ENCODE data around the gene MLLT3.

- no peak for TF ChIP-seq CTCF (IDR thresholded peaks at IDR 0.05)
- TF ChIP-seq EZH2 (IDR thresholded peaks at IDR 0.05), result no peak
These were observed 71.1 kb downstream of the MLLT3 start for GRCh38 chr9:20551236-20551635.
